MCF 10A (cell line): ENCODE measurements around the gene CCDC57. TPM values are rescaled to one million over a fixed set of nuclear protein-coding genes. Genes with fewer than 3 reads are reported as not detected.
"Not testable (repeated sequence)": the region's sequence is repeated elsewhere in the genome, so short reads cannot be mapped to it uniquely, and the experiment has no call there.

ENCODE experiments used
- BruUV-seq: library from RNA; stranded (reverse); fragments of 400-500 nt; replicated peaks from 2 replicates; lab custom pipeline; 2021; lab: Mats Ljungman, UMichigan
- CTCF ChIA-PET: fragments of 300-600 bp; sonication (Branson Sonifier 250); formaldehyde crosslinking; extraction: SDS; loops from one replicate; lab custom pipeline; 2021; ENCODE audit warnings: antibody characterized with exemption, inconsistent platforms; lab: Yijun Ruan, JAX
- POLR2A ChIA-PET: fragments of 300-600, 350-650 bp; sonication (Branson Sonifier 250); formaldehyde crosslinking; extraction: SDS; loops from one replicate; lab custom pipeline; 2020; ENCODE audit warnings: antibody characterized with exemption, inconsistent platforms; lab: Yijun Ruan, JAX
- DNase-seq: peaks from one replicate; pipeline ENCODE4 v3.0.0-alpha.2; 2018; ENCODE audit not compliant: unreplicated experiment
- H3K27ac Mint-ChIP-seq: one replicate; pipeline ENCODE4 v1.8.0; 2022; ENCODE audit warnings: mild to moderate bottlenecking, low read depth, mixed read lengths; ENCODE audit not compliant: unreplicated experiment
- H3K27me3 Mint-ChIP-seq: one replicate; pipeline ENCODE4 v1.8.0; 2022; ENCODE audit warnings: mixed read lengths; ENCODE audit not compliant: insufficient read depth, unreplicated experiment
- H3K36me3 Mint-ChIP-seq: one replicate; pipeline ENCODE4 v1.8.0; 2022; ENCODE audit warnings: mild to moderate bottlenecking, moderate library complexity, mixed read lengths; ENCODE audit not compliant: insufficient read depth, unreplicated experiment
- H3K4me1 Mint-ChIP-seq: one replicate; pipeline ENCODE4 v1.8.0; 2022; ENCODE audit warnings: mixed read lengths; ENCODE audit not compliant: insufficient read depth, unreplicated experiment
- H3K4me3 Mint-ChIP-seq: one replicate; pipeline ENCODE4 v1.8.0; 2022; ENCODE audit warnings: mild to moderate bottlenecking, moderate library complexity, mixed read lengths; ENCODE audit not compliant: unreplicated experiment
- H3K9me3 Mint-ChIP-seq: one replicate; pipeline ENCODE4 v1.8.0; 2022; ENCODE audit warnings: mixed read lengths; ENCODE audit not compliant: unreplicated experiment
- CTCF ChIP-seq: fragments of 200-600 bp; IDR thresholded peaks from one replicate; pipeline ENCODE4 v1.8.0; 2022; ENCODE audit warnings: antibody characterized with exemption, mild to moderate bottlenecking; ENCODE audit not compliant: unreplicated experiment
- intact Hi-C: fragments of 100-400 bp; cut with micrococcal nuclease; formaldehyde crosslinking; loops from 2 replicates; pipeline ENCODE4 v1.14.1; 2022
- total RNA-seq: library from RNA; stranded (reverse); gene quantifications from 2 replicates; pipeline ENCODE4 v1.2.3, GENCODE V29; 2022

Gene CCDC57
- total RNA-seq, 1 experiment from 2014 or later = 86.8 TPM

DNA sequence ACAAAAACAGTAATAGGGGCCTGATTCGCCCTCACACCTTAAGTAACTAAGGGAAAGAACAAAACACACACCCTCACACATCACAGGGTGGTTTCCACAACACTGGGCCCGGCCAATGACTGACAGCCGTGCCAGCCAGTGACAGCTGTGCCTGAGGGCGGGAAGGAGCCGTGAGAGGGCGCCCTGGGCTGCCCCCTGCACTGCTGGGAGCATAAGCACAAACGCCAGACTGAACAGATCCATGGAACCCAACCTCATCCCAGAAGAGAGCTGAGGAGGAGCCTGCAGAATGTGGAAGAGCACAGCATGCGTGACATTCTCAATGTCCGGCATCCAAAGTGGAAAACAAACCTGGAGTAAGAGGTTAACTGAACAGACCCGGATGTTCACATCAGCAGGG is 44.8 kb upstream of the CCDC57 start:
- no peak for TF ChIP-seq CTCF
- Mint-ChIP-seq H3K36me3 (peaks cover 86% of the 10 kb centered on the region), H3K27ac (no peak overlapping the region), H3K4me1 (peaks cover 5% of the 10 kb centered on the region), H3K9me3 (no peaks in the 10 kb centered on the region), H3K27me3 (no peaks in the 10 kb centered on the region), H3K4me3 (no peak overlapping the region)
- DNase-seq = no peak
- ChIA-PET CTCF (no interaction called here), POLR2A (no interaction called here)
- no TSS peak for BruUV-seq
- intact Hi-C loops = no loop called here

DNA sequence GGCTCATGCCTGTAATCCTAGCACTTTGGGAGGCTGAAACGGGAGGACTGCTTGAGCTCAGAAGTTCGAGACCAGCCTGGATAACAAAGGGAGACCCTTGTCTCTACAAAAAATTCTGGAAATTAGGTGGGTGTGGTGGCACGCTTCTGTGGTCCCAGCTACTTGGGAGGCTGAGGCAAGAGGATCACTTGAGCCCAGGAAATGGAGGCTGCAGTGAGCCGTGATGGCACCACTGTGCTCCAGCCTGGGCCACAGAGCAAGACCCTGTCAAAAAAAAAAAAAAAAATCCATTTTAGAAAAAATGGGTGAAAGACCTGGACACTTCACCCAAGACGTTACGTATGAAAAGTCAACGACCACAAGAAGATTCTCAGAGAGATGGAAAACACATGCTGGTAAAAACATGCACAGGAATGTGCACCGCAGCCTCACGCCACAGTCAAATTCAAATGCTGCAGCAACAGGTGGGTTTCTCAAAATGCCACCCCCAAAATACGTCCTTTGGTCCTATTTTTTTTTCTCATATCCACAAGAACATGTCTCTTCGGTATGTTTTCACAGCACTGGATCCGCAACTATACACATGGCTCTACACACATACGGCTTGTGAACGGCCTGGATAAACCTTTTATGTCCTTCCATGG is 43.7 kb upstream of the CCDC57 start:
- peaks cover 5% of the 10 kb centered on the region for H3K4me1 Mint-ChIP-seq
- H3K4me3 Mint-ChIP-seq = no peak overlapping the region
- H3K36me3 Mint-ChIP-seq = peaks cover 86% of the 10 kb centered on the region
- TF ChIP-seq CTCF = no peak
- CTCF ChIA-PET = interaction anchor here (0.6 kb wide), 1 partner anchor 49 kb away, joined by 5 read pairs; no protein-coding TSS in a partner anchor
- DNase-seq = no peak
- intact Hi-C loops = no loop called here
- no peaks in the 10 kb centered on the region for H3K27me3 Mint-ChIP-seq
- no peaks in the 10 kb centered on the region for H3K9me3 Mint-ChIP-seq
- POLR2A ChIA-PET = interaction anchor here (1.0 to 1.4 kb wide), 3 partner anchors 17 to 55 kb away, joined by 3 to 6 read pairs (median 4); partner anchors contain the start of gene CSNK1D
- BruUV-seq = no TSS peak
- H3K27ac Mint-ChIP-seq = no peak overlapping the region

DNA sequence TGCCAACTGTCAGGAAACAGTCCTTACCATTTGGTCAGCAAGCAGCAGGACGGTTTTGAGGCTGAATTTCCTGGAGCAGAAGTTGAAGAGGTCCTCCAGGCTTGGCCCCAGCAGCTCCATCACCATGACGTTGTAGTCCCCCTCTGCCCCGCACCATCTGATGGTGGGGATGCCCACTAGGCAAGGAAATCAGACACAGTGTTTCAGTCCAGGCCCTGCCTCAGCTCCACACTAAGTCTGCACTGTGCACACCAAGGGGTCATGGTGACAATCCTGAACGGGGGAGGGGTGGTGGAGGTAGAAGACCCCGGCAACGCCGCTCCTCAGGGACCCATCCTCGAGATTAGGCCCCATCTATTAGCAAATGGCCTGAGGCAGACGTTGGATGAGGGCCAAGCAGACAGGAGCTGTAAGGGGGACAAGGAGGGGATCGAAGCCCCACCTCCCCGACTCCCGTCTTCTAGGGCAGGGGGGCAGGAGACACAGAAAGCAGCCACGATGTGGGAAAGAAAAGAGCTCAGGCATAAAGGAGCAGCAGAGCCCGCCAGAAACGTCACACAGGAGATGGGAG is 42.8 kb upstream of the CCDC57 start:
- Mint-ChIP-seq H3K4me1 (peaks cover 5% of the 10 kb centered on the region), H3K4me3 (no peak overlapping the region), H3K27me3 (no peaks in the 10 kb centered on the region), H3K27ac (no peak overlapping the region), H3K36me3 (peaks cover 86% of the 10 kb centered on the region), H3K9me3 (no peaks in the 10 kb centered on the region)
- intact Hi-C loops = no loop called here
- TF ChIP-seq CTCF = no peak
- DNase-seq = no peak
- no TSS peak for BruUV-seq
- ChIA-PET POLR2A (interaction anchor here (1.0 to 1.4 kb wide), 3 partner anchors 18 to 54 kb away, joined by 3 to 6 read pairs (median 4); partner anchors contain the start of gene CSNK1D), CTCF (interaction anchor here (1.3 kb wide), 1 partner anchor 19 kb away, joined by 4 read pairs; no protein-coding TSS in a partner anchor)

DNA sequence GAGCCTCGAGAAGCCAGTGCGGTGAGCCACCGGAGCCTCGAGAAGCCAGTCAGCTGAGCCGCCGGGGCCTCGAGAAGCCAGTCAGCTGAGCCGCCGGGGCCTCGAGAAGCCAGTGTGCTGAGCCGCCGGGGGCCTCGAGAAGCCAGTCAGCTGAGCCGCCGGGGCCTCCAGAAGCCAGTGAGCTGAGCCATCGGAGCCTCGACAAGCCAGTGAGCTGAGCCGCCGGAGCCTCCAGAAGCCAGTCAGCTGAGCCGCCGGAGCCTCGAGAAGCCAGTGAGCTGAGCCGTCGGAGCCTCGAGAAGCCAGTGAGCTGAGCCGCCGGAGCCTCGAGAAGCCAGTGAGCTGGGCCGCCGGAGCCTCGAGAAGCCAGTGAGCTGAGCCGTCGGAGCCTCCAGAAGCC is 42.1 kb upstream of the CCDC57 start:
- H3K36me3 Mint-ChIP-seq = peaks cover 86% of the 10 kb centered on the region
- POLR2A ChIA-PET, BruUV-seq, H3K27me3 Mint-ChIP-seq, H3K4me1 Mint-ChIP-seq, DNase-seq, H3K4me3 Mint-ChIP-seq, intact Hi-C loops, H3K27ac Mint-ChIP-seq, H3K9me3 Mint-ChIP-seq: not testable (repeated sequence)
- CTCF ChIA-PET = interaction anchor here (1.3 kb wide), 1 partner anchor 19 kb away, joined by 4 read pairs; no protein-coding TSS in a partner anchor

DNA sequence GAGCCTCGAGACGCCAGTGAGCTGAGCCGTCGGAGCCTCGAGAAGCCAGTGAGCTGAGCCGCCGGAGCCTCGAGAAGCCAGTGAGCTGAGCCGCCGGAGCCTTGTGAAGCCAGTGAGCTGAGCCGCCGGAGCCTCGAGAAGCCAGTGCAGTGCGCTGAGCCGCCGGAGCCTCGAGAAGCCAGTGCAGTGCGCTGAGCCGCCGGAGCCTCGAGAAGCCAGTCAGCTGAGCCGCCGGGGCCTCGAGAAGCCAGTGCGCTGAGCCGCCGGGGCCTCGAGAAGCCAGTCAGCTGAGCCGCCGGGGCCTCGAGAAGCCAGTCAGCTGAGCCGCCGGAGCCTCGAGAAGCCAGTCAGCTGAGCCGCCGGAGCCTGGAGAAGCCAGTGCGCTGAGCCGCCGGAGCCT is 41.5 kb upstream of the CCDC57 start:
- POLR2A ChIA-PET = interaction anchor here (0.7 to 1.0 kb wide), 3 partner anchors 8 to 31 kb away, joined by 3 to 6 read pairs (median 4); no protein-coding TSS in a partner anchor
- BruUV-seq, H3K4me1 Mint-ChIP-seq, CTCF ChIA-PET, H3K4me3 Mint-ChIP-seq, intact Hi-C loops, H3K27me3 Mint-ChIP-seq, H3K27ac Mint-ChIP-seq, DNase-seq, H3K9me3 Mint-ChIP-seq: not testable (repeated sequence)
- peaks cover 86% of the 10 kb centered on the region for H3K36me3 Mint-ChIP-seq
